GM12892 (cell line): ENCODE results near the gene CCDC39.

Source experiments
- POLR2A ChIP-seq: IDR thresholded peaks from 2 replicates; pipeline ENCODE4 v1.6.1; 2011; ENCODE audit warnings: low read depth, low read length, control low read depth
- POLR2AphosphoS5 ChIP-seq: IDR thresholded peaks from 2 replicates; pipeline ENCODE4 v1.6.1; 2011; ENCODE audit warnings: low read depth, low read length, control low read depth
- TAF1 ChIP-seq: IDR thresholded peaks from 2 replicates; pipeline ENCODE4 v1.6.1; 2011; ENCODE audit warnings: low read depth, mild to moderate bottlenecking, control low read depth, low read length, borderline replicate concordance

- TF ChIP-seq POLR2A (no peak), TAF1 (no peak), POLR2AphosphoS5 (no peak)
Observed at GRCh38 chr3:180626844-180627243, 52.4 kb downstream of the CCDC39 start.
